ENCODE measurements around the gene STAT6.
A peak's percentile ranks its signal among the peaks of the same experiment; 100 is the strongest.
"Not testable (repeated sequence)": the region's sequence is repeated elsewhere in the genome, so short reads cannot be mapped to it uniquely, and the experiment has no call there.

Gene STAT6

GRCh38 chr12:57078519-57079404 lies 32.4 kb downstream of the STAT6 start, which contains the start of gene NEMP1:
Gene NEMP1 (minus strand): TSS chr12:57078791. CDS start chr12:57078745, 46 bp downstream.
- peak within 1 kb of the TSS; percentile 77 for H3K27ac ChIP-seq (ENCODE audit: low read depth, low read length)
- no peaks in the 10 kb centered on the region for H3K4me1 ChIP-seq (ENCODE audit: control insufficient read depth, insufficient read depth, low read length)

GRCh38 chr12:57073566-57074450 lies 37.4 kb downstream of the STAT6 start:
- not testable (repeated sequence) for H3K9ac ChIP-seq (ENCODE audit: low read length); H3K9me3 ChIP-seq (ENCODE audit: control insufficient read depth, insufficient read depth, low read depth, low read length); H3K4me3 ChIP-seq (ENCODE audit: low read depth, low read length); H3K27me3 ChIP-seq (ENCODE audit: control insufficient read depth, insufficient read depth, low read length); H3K27ac ChIP-seq (ENCODE audit: low read depth, low read length); H3K4me1 ChIP-seq (ENCODE audit: control insufficient read depth, insufficient read depth, low read length)
- H3K36me3 ChIP-seq (ENCODE audit: control insufficient read depth, insufficient read depth, low read length): peaks cover 39% of the 10 kb centered on the region

More at GRCh38 chr12:57078519-57079404, 32.4 kb downstream of the STAT6 start, which contains the start of gene NEMP1:
- H3K36me3 ChIP-seq (ENCODE audit: control insufficient read depth, insufficient read depth, low read length): peaks cover 3% of the 10 kb centered on the region
- H3K9ac ChIP-seq (ENCODE audit: low read length): peak within 1 kb of the TSS; percentile 86
- no peaks in the 10 kb centered on the region for H3K27me3 ChIP-seq (ENCODE audit: control insufficient read depth, insufficient read depth, low read length)
- no peaks in the 10 kb centered on the region for H3K9me3 ChIP-seq (ENCODE audit: control insufficient read depth, insufficient read depth, low read depth, low read length)
- H3K4me3 ChIP-seq (ENCODE audit: low read depth, low read length): peak within 1 kb of the TSS; percentile 69

GRCh38 chr12:57072661-57073060 lies 38.5 kb downstream of the STAT6 start:
- H3K4me3 ChIP-seq (ENCODE audit: low read depth, low read length): no peak overlapping the region
- peaks cover 50% of the 10 kb centered on the region for H3K36me3 ChIP-seq (ENCODE audit: control insufficient read depth, insufficient read depth, low read length)
- H3K27me3 ChIP-seq (ENCODE audit: control insufficient read depth, insufficient read depth, low read length): no peaks in the 10 kb centered on the region
- no peaks in the 10 kb centered on the region for H3K4me1 ChIP-seq (ENCODE audit: control insufficient read depth, insufficient read depth, low read length)
- H3K9me3 ChIP-seq (ENCODE audit: control insufficient read depth, insufficient read depth, low read depth, low read length): no peaks in the 10 kb centered on the region
- H3K27ac ChIP-seq (ENCODE audit: low read depth, low read length): no peak overlapping the region
- no peak overlapping the region for H3K9ac ChIP-seq (ENCODE audit: low read length)

- Histone ChIP-seq H3K4me3 (ENCODE audit: low read depth, low read length) (no peak overlapping the region), H3K27ac (ENCODE audit: low read depth, low read length) (no peak overlapping the region), H3K9ac (ENCODE audit: low read length) (no peak overlapping the region), H3K4me1 (ENCODE audit: control insufficient read depth, insufficient read depth, low read length) (no peaks in the 10 kb centered on the region), H3K27me3 (ENCODE audit: control insufficient read depth, insufficient read depth, low read length) (no peaks in the 10 kb centered on the region), H3K36me3 (ENCODE audit: control insufficient read depth, insufficient read depth, low read length) (peaks cover 72% of the 10 kb centered on the region), H3K9me3 (ENCODE audit: control insufficient read depth, insufficient read depth, low read depth, low read length) (no peaks in the 10 kb centered on the region)
Observed at GRCh38 chr12:57069523-57069922, 41.6 kb downstream of the STAT6 start.

- Histone ChIP-seq H3K4me3 (ENCODE audit: low read depth, low read length) (no peak overlapping the region), H3K9ac (ENCODE audit: low read length) (no peak overlapping the region), H3K9me3 (ENCODE audit: control insufficient read depth, insufficient read depth, low read depth, low read length) (no peaks in the 10 kb centered on the region), H3K36me3 (ENCODE audit: control insufficient read depth, insufficient read depth, low read length) (peaks cover 84% of the 10 kb centered on the region), H3K27me3 (ENCODE audit: control insufficient read depth, insufficient read depth, low read length) (no peaks in the 10 kb centered on the region), H3K4me1 (ENCODE audit: control insufficient read depth, insufficient read depth, low read length) (no peaks in the 10 kb centered on the region), H3K27ac (ENCODE audit: low read depth, low read length) (no peak overlapping the region)
Observed at GRCh38 chr12:57066245-57066644, 44.9 kb downstream of the STAT6 start.

- Histone ChIP-seq H3K9me3 (ENCODE audit: control insufficient read depth, insufficient read depth, low read depth, low read length) (no peaks in the 10 kb centered on the region), H3K36me3 (ENCODE audit: control insufficient read depth, insufficient read depth, low read length) (peaks cover 85% of the 10 kb centered on the region), H3K27ac (ENCODE audit: low read depth, low read length) (no peak overlapping the region), H3K27me3 (ENCODE audit: control insufficient read depth, insufficient read depth, low read length) (no peaks in the 10 kb centered on the region), H3K4me1 (ENCODE audit: control insufficient read depth, insufficient read depth, low read length) (no peaks in the 10 kb centered on the region), H3K4me3 (ENCODE audit: low read depth, low read length) (no peak overlapping the region), H3K9ac (ENCODE audit: low read length) (no peak overlapping the region)
Observed at GRCh38 chr12:57063991-57064685, 47.0 kb downstream of the STAT6 start.

- H3K9me3 ChIP-seq (ENCODE audit: control insufficient read depth, insufficient read depth, low read depth, low read length): no peaks in the 10 kb centered on the region
- H3K27ac ChIP-seq (ENCODE audit: low read depth, low read length): no peak overlapping the region
- H3K9ac ChIP-seq (ENCODE audit: low read length): no peak overlapping the region
- H3K4me3 ChIP-seq (ENCODE audit: low read depth, low read length): no peak overlapping the region
- H3K27me3 ChIP-seq (ENCODE audit: control insufficient read depth, insufficient read depth, low read length): no peaks in the 10 kb centered on the region
- no peaks in the 10 kb centered on the region for H3K4me1 ChIP-seq (ENCODE audit: control insufficient read depth, insufficient read depth, low read length)
- H3K36me3 ChIP-seq (ENCODE audit: control insufficient read depth, insufficient read depth, low read length): peaks cover 75% of the 10 kb centered on the region
Observed at GRCh38 chr12:57058454-57058853, 52.7 kb downstream of the STAT6 start.

- H3K9ac ChIP-seq (ENCODE audit: low read length): no peak overlapping the region
- H3K36me3 ChIP-seq (ENCODE audit: control insufficient read depth, insufficient read depth, low read length): peaks cover 63% of the 10 kb centered on the region
- no peaks in the 10 kb centered on the region for H3K9me3 ChIP-seq (ENCODE audit: control insufficient read depth, insufficient read depth, low read depth, low read length)
- no peak overlapping the region for H3K27ac ChIP-seq (ENCODE audit: low read depth, low read length)
- no peaks in the 10 kb centered on the region for H3K27me3 ChIP-seq (ENCODE audit: control insufficient read depth, insufficient read depth, low read length)
- H3K4me3 ChIP-seq (ENCODE audit: low read depth, low read length): no peak overlapping the region
- no peaks in the 10 kb centered on the region for H3K4me1 ChIP-seq (ENCODE audit: control insufficient read depth, insufficient read depth, low read length)
Observed at GRCh38 chr12:57057067-57057751, 54.0 kb downstream of the STAT6 start.

GRCh38 chr12:57055824-57056223 lies 55.3 kb downstream of the STAT6 start:
- Histone ChIP-seq H3K27me3 (ENCODE audit: control insufficient read depth, insufficient read depth, low read length) (no peaks in the 10 kb centered on the region), H3K4me1 (ENCODE audit: control insufficient read depth, insufficient read depth, low read length) (no peaks in the 10 kb centered on the region), H3K36me3 (ENCODE audit: control insufficient read depth, insufficient read depth, low read length) (peaks cover 53% of the 10 kb centered on the region), H3K27ac (ENCODE audit: low read depth, low read length) (no peak overlapping the region), H3K9me3 (ENCODE audit: control insufficient read depth, insufficient read depth, low read depth, low read length) (no peaks in the 10 kb centered on the region), H3K9ac (ENCODE audit: low read length) (no peak overlapping the region), H3K4me3 (ENCODE audit: low read depth, low read length) (no peak overlapping the region)

- H3K27me3 ChIP-seq (ENCODE audit: control insufficient read depth, insufficient read depth, low read length); H3K4me1 ChIP-seq (ENCODE audit: control insufficient read depth, insufficient read depth, low read length); H3K9me3 ChIP-seq (ENCODE audit: control insufficient read depth, insufficient read depth, low read depth, low read length); H3K27ac ChIP-seq (ENCODE audit: low read depth, low read length); H3K9ac ChIP-seq (ENCODE audit: low read length); H3K4me3 ChIP-seq (ENCODE audit: low read depth, low read length): not testable (repeated sequence)
- peaks cover 34% of the 10 kb centered on the region for H3K36me3 ChIP-seq (ENCODE audit: control insufficient read depth, insufficient read depth, low read length)
Observed at GRCh38 chr12:57053901-57054300, 57.3 kb downstream of the STAT6 start.

All from HUES6 (cell line).